GM18909 (cell line): ENCODE data around the gene SPAG16.
A peak's percentile ranks its signal among the peaks of the same experiment; 100 is the strongest.

Experiments
- ATAC-seq: cut with Tn5 transposase; IDR thresholded peaks from one replicate; pipeline ENCODE4 v1.9.1; 2021; ENCODE audit warnings: mild to moderate bottlenecking; ENCODE audit not compliant: unreplicated experiment, poor library complexity

SPAG16 gene

GRCh38 chr2:213500881-213501280 is 216.6 kb downstream of the SPAG16 start:
- no peak for ATAC-seq

DNA sequence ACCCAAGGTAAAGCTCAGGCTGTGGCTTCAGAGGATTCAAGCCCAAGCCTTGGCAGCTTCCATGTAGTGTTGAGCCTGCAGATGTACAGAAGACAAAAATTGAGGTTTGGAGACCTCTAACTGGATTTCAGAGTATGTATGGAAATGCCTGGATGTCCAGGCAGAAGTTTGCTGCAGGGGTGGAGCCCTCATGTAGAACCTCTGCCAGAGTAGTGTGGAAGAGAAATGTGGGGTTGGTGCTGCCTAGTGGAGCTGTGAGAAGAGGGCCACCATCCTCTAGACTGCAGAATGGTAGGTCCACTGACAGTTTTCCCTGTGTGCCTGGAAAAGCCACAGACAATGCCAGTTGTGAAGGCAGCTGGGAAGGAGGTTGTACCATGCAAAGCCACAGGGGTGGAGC is 239.9 kb downstream of the SPAG16 start:
- no peak for ATAC-seq

- peak; percentile 59 for ATAC-seq
Observed at GRCh38 chr2:213537579-213537978, 253.3 kb downstream of the SPAG16 start.

- peak; percentile 46 for ATAC-seq
Observed at GRCh38 chr2:213544940-213545339, 260.7 kb downstream of the SPAG16 start.

DNA sequence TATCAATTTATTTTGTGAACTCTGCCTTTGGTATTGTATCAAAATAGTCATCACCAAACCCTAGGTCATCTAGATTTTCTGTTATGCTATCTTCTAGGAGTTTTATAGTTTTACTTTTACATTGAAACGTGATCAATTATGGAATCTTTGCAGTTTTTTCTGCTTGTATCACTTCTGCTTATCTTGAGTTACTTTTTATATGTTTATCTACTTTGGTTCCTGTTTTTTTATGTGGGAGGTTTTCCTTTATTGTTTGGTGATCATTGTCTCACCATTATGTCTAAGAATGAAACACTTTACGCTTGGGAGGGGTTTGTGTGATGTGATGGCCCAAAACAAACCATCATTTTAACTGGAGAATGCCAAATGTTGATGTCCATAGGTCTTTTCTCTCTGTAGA is 261.2 kb downstream of the SPAG16 start:
- no peak for ATAC-seq

- ATAC-seq, result no peak
Observed at GRCh38 chr2:213545964-213546475, 261.8 kb downstream of the SPAG16 start.

- ATAC-seq, result no peak
Observed at GRCh38 chr2:213551526-213551925, 267.3 kb downstream of the SPAG16 start.

DNA sequence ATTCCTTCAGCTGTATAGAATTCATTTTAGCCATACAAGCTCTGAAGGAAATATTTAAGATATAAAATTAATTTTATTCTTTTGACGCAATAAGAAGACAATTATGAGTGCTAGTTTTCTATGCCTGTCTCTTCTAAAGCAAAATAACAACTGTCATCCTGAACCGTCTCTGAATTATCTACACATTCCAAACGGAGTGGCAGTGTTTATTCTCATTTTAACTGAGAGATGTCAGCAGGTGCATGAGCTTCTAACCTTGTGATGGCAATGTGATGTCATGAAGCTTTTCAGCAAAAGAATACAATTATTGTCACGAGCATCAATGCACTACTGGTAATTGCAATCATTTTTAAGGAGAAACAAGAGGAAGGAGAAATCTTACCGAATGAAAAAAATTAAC is 274.8 kb downstream of the SPAG16 start:
- no peak for ATAC-seq

DNA sequence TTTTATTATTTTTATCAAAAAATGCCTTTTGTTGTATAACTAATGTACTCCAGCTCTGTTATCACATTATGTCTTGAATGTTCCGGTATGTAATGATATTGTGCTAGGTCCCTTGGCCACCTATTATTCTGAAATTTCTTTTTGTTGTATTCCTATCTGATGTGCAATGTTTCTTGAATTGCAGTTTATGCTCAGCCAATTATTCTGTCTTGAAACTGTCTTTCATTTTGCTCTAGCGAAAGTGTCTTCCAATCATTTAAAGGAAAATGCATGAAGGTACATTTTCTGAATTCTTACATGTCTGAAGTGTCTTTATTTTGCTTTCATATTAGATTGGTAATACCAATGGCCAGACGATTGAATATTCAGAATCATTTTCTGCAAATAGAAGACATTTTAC is 277.5 kb downstream of the SPAG16 start:
- no peak for ATAC-seq

DNA sequence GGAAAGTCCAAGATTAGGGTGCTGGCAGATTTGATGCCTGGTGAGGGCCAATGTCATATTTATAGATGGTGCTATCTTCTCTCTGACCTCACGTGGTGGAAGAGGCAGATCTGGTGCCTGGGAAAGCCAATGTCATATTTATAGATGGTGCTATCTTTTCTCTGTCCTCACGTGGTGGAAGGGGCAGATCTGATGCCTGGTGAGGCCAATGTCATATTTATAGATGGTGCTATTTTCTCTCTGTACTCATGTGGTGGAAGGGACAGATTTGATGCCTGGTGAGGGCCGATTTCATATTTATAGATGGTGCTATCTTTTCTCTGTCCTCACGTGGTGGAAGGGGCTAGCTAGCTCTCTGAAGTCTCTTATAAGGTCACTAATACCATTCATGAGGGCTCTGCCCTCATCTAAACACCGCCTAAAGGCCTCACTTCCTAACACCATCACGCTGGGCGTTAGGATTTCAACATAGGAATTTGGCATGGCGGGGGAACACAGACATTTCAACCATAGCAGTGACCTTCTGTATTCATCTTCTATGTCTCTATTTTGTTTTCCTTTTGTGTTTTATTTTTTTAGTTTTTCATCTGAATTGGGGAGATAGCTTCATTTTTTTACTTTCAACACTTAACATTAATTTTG is 278.4 kb downstream of the SPAG16 start:
- ATAC-seq, result no peak

DNA sequence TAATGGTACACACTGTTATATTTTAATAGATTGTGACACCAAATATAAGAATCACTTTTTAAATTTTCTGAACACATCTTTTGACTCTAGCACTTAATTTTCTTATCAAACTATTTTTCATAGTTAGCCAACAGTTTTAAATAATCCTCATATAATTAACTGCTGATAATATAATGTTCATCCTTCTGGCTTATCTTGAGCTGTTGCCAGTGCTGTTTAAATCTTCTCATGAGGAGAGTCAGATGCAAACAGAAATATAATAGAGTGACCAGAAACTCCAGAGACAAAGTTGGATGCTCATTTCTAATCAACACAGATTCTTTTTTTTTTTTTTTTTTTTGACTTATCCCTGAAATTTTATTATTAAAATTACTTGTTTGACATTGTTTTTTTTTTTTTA is 282.6 kb downstream of the SPAG16 start:
- ATAC-seq, result no peak

- no peak for ATAC-seq
Observed at GRCh38 chr2:213609570-213610170, 325.4 kb downstream of the SPAG16 start.

DNA sequence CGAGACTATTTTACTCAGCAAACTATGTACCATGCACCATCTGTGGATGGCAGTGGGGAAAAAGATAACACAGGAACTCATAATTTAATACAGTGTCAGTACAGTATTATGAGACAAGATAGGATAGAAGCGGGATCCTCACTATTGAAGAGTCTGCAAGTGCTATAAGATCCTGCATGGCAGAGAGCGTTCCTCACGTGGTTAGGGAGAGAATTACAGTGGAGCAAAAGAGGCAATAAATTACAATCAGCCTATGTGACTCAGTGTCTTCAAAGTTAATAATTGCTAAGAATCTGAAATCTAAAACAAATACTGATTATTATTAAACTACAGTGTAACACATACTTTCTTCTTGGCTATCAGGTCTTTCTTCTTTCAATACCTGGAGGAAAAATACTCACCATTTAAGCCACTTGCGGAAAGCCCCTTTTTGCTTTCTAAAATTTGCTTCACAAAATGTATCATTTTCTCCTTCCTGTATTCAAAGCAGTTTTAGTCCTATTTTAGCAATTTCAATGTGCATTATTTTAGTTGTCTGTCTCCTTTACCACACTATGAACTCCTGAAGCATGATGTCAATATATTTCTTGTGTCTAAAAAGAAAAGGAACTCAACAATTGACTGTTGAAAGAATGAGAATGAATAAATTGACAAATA is 342.9 kb downstream of the SPAG16 start:
- ATAC-seq, result peak; percentile 61

DNA sequence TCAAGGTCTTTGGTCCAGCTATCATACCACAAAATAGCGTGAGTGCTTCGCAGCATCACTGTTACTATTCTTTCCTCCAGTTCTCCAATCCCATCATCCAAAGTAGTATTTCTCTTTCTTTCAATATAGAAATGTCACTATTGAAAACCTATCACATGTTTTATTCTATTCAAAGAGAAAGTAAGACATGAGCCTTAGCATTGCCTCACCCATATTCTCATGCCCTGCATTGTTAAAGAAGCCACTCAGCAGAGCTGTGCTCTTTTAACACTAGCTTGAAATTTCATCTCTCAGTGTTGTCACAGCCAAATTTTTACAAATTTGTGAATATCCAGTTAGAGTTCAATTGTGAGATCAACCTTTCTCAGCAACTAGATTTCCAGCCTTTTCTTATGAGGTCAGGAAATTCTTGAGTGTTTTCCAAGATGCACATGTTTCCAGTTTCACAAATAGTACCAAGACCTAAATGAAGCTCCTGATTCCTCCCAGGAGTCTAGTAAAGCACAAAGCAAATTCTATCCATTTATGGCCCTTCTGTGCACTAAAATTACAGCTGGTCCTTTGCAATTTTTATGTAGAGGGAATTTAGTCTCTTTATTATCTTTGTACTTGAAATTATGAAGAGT is 343.7 kb downstream of the SPAG16 start:
- peak; percentile 28 for ATAC-seq

DNA sequence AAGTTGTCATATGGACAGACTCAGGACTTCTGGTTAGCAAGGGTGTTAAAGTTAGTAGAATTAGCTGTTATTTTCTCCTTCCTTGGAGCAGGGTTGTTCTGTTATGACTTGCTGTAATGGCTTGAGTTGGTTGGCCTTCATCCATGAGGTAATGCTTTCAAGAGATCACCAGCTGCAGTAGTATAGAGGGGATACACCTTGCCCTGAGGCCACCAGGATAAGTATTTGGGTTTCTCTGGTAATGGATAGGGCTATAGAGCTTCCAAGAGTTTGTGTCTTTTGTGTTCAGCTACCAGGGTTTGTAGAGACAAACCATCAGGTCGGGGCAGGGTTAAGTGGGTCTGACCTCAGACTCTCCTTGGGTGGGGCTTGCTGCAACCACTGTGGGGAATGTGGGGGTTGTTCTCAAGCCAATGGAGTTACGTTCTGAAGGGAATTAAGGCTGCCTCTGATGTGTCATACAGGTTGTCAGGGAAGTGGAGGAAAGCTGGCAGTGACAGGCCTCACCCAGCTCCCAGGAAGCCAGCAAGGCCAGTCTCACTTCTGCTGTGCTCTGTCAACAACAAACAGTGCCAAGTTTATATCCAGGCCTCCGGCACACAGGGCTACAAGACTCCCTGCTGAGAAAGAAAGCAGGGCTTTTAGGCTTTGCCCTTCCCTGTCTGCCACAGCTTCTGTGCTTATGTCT is 356.6 kb downstream of the SPAG16 start:
- no peak for ATAC-seq

DNA sequence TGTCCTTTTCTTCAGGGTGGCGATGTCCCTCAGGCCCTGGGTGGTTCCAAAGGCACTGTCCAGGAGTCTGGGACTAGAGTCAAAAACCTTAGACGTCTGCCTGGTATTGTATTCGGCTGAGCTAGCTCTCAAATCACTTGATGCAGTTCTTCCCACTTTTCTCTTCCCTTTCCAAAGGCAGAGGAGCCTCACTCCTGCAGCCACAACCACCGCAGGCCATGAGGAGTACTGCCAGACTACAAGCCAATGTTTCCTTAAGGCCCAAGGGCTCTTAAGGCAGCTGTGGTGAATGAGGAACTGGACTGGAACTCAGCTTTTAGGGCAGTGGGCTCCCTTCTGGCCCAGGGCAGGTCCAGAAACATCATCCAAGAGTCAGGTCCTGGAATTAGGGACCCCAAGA is 360.7 kb downstream of the SPAG16 start:
- no peak for ATAC-seq

- ATAC-seq, result no peak
Observed at GRCh38 chr2:213649176-213649575, 364.9 kb downstream of the SPAG16 start.

DNA sequence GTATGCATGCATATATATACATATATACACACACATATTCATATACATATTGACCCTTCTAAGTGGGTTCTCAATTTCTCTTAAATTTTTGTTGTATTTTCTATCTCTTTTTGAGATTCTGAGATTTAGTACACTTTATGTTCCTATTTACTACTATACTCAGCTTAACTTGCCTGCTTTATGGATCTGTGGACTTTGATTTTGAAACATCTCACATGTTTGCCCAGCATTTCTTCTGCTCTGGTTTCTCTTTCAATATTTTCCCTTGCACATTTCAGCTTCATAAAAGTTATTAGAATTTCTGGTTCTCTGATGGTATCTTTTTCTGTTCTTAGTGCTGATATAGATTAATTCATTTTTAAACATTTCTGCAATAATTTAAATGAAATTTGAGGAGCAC is 380.6 kb downstream of the SPAG16 start:
- no peak for ATAC-seq

DNA sequence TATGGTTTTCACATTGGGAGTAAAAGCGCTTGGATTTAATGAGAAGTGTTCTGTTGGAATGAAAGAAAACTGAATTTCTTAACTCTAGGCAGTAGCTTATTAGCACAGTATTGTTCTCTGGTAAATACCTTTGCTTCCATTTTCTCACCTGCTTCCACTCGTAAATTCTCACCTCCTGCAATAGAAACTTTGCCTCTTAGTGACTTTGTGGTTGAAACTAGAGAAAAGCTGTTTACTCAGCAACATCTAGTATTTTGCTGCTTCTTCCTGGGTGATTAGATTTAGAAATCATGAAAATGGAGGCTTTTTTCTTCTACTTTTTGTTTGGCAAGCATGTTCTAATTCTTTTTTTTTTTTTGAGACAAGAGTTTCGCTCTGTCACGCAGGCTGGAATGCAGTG is 385.4 kb downstream of the SPAG16 start:
- ATAC-seq, result no peak

- no peak for ATAC-seq
Observed at GRCh38 chr2:213678437-213679218, 394.4 kb downstream of the SPAG16 start.
